GM12801 (cell line): ENCODE data around the gene EFEMP1.

Experiments used
- TF ChIP-seq, protein P1 (sequence below): IDR thresholded peaks from one replicate; pipeline ENCODE4 v1.5.1; 2011; ENCODE audit warnings: control low read depth; ENCODE audit not compliant: insufficient read length; ENCODE audit errors: extremely low read depth

EFEMP1 gene

DNA sequence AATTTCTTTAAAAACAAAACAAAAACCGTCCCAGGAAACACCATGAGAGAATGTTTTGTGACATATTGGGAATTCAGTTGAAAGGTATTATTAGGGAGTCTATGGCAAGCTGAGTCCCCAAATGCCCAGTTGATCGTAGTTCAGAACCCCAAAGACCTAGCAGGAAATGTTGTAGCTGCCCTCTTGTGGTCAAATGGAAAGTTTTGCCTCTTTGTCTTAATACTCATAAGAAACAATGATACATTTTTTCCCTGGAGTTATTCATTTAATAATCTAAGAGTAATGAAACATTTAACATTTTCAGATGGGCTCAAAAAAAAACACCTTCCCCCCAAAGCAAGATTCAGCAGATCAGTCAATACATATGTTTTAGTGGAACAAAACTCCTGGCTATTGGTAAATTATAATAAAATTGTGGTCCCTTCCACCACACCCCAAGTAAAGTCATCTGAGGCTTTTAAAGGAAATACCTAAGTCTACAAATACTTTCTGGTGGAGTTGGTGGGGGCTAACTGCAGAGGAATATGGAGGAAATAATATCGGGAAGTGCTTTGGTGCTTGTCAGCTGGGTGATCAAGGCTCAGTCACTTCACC, 37.8 kb upstream of the EFEMP1 start:
- TF ChIP-seq, protein P1, sequence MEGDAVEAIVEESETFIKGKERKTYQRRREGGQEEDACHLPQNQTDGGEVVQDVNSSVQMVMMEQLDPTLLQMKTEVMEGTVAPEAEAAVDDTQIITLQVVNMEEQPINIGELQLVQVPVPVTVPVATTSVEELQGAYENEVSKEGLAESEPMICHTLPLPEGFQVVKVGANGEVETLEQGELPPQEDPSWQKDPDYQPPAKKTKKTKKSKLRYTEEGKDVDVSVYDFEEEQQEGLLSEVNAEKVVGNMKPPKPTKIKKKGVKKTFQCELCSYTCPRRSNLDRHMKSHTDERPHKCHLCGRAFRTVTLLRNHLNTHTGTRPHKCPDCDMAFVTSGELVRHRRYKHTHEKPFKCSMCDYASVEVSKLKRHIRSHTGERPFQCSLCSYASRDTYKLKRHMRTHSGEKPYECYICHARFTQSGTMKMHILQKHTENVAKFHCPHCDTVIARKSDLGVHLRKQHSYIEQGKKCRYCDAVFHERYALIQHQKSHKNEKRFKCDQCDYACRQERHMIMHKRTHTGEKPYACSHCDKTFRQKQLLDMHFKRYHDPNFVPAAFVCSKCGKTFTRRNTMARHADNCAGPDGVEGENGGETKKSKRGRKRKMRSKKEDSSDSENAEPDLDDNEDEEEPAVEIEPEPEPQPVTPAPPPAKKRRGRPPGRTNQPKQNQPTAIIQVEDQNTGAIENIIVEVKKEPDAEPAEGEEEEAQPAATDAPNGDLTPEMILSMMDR = no peak

DNA sequence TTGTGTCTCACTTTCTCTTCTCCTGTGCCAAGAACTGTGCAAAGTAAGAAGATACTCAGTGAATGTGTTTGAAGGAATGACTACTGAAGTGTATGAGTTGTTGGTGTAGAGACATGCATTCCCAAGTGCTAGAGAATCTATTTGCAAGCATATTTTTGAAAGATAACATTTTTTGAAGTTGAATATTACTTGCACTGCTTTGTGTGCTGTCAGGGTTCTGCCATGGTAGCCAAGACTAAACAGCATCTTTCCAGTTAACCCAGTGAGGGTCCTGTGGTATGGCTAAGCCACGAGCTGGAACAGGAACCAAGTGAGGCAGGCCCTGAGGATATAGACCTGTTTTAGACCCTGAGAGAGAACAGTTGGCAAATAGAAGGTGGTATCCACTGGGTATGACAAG, 35.2 kb upstream of the EFEMP1 start:
- TF ChIP-seq, protein P1 = no peak

DNA sequence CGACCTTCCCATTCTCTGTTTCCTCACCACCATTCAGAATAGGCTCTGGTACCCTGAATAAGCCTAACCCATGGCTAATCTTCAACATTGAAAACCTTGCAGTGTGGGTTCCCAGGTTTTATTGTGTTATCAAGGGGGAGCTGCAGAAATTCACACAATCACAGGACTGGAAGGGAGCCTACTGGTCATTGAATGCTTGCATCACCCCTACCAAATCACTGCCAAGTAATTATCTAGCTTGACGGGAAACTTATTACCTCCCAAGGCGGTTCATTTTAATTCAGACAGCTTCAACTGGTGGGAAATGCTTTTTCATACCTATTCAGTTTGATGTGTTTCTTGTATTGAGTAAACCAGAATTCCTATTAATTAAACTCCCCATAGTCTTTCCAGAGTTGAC, 33.6 kb upstream of the EFEMP1 start:
- TF ChIP-seq, protein P1 = no peak

DNA sequence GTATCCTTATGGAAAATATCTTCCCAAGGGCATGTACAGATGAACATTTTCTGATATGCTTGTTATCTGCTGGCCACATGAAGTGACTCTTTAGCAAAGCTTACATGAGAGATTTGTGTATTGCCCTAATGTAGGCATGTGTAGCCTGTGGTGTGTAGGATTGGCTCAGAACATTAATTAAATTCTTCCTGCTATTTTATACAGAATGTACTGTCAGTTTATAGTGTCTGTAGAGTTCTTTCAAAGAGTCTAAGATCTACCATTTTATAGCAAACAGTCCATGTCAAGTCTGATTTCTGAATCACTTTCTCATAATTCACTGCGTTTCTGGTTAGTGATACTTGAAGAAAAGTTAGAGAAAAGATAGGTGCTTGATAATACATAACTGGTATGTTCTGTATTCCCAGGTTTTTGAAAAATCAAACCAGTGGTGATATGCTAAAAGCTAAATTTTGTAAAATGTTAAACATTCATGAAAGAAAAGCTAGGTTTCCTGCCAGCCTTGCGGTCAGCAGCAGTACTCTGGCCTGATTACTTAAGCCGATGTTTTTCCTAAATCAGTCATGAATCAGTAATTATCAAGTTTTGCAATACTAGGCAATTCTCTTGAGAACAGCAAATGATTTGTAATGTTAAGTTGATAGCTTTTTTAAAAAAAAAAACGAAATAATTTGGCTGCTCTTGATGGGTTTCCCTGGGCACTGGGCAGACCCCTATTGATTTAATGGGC, 30.9 kb upstream of the EFEMP1 start:
- TF ChIP-seq, protein P1 = no peak

DNA sequence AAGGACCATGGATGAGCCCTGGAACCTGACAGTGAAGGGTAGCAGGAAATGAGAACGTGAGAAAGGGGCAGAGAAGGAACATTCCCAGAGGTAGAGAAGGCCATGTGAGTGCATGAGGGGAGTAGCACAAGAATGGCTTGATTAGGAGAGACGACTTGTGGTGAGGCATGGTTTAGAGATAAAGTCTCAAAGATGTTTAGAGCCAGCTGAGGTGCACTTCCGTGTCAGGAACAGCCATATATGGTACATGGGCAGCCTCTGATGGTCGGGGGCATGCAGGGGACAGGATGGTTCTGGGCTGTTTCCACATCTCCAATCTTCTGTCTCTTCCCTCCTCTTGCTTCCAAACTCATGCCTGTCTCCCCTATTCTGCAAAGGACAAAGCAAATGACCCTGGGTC, 28.8 kb upstream of the EFEMP1 start:
- TF ChIP-seq, protein P1 = no peak

DNA sequence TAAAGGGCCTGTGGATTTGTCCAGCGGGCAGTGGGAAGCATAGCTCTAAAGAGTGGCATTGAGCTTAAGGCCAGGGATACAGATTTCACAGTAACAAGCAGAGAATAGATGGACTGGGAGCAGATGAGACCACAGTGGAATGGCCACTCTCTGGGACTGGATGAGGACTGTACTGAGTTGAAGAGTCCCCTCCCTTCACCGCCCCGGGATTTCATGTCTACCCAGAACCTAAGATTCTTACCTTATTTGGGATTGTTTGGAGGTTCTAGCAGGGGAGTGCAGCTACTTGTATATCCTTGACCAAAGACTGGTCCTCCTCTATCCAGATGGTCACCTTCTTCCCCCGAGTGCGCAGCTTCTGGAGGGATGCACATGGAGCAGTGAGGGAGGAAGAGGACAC, 28.0 kb upstream of the EFEMP1 start:
- TF ChIP-seq, protein P1 = no peak

DNA sequence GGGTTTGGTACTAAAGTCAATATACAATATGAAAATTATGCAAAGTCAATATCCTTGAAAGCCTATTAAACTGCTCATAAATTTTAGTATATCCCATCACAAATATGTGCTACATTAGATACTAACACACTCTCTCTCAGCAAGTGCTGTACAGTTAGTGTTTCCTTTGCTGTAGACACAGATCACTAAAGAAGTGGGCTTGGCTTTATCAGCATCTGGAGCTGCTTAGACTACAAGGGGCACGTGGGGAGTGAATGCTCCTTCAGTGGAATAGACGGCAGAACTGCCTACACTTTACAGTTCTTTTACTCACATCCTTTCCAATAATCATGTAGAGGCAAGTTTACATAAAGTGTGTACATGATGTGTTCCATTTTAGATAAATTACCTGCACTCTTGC, 26.0 kb upstream of the EFEMP1 start:
- TF ChIP-seq, protein P1 = no peak
